IMR-90 (cell line): ENCODE data around the gene PGPEP1. TPM values are rescaled to one million over a fixed set of nuclear protein-coding genes. Genes with fewer than 3 reads are reported as not detected.

Experiments used
- ATAC-seq: fragments of 200-7000 bp; cut with Tn5 transposase; 2 replicates; pipeline ENCODE4 v1.9.1; 2020; ENCODE audit warnings: low read depth, mild to moderate bottlenecking, moderate library complexity
- BruUV-seq: library from RNA; stranded (reverse); fragments of 400-500 nt; replicated peaks from 2 replicates; lab custom pipeline; 2021; lab: Mats Ljungman, UMichigan
- CTCF ChIA-PET: fragments of 300-600 bp; formaldehyde crosslinking; extraction: SDS; loops from one replicate; lab custom pipeline; 2021; ENCODE audit warnings: antibody characterized with exemption; lab: Yijun Ruan, JAX
- POLR2A ChIA-PET: fragments of 300-600 bp; sonication (Branson Sonifier 250); formaldehyde crosslinking; loops from one replicate; lab custom pipeline; 2022; ENCODE audit warnings: antibody characterized with exemption; ENCODE audit not compliant: unreplicated experiment; lab: Charles Lee
- DNase-seq: peaks from one replicate; pipeline ENCODE4 v3.0.0; 2013
- H2AFZ ChIP-seq: replicated peaks from 2 replicates; pipeline ENCODE3; 2013; ENCODE audit warnings: low read length, mild to moderate bottlenecking; ENCODE audit not compliant: poor library complexity
- H2AK5ac ChIP-seq: 2 replicates; pipeline ENCODE4 v1.6.1; 2013; ENCODE audit warnings: low read depth, low read length, inconsistent platforms
- H2AK9ac ChIP-seq: replicated peaks from 2 replicates; pipeline ENCODE3; 2013; ENCODE audit warnings: mild to moderate bottlenecking, low read depth, low read length, moderate library complexity; ENCODE audit not compliant: poor library complexity
- H2BK120ac ChIP-seq: 2 replicates; pipeline ENCODE4 v1.6.1; 2013; ENCODE audit warnings: low read depth, low read length, inconsistent platforms
- H2BK15ac ChIP-seq: 3 replicates; pipeline ENCODE4 v1.6.1; 2013; ENCODE audit warnings: low read depth, low read length, inconsistent platforms
- H2BK20ac ChIP-seq: 2 replicates; pipeline ENCODE4 v1.6.1; 2013; ENCODE audit warnings: low read depth, mild to moderate bottlenecking, inconsistent platforms, low read length, moderate library complexity
- H2BK5ac ChIP-seq: 2 replicates; pipeline ENCODE4 v1.6.1; 2013; ENCODE audit warnings: mild to moderate bottlenecking, low read depth, low read length, inconsistent platforms; ENCODE audit not compliant: poor library complexity, severe bottlenecking
- H3K14ac ChIP-seq: replicated peaks from 2 replicates; pipeline ENCODE4 v1.6.1; 2013; ENCODE audit warnings: low read depth, low read length, inconsistent platforms
- H3K18ac ChIP-seq: 2 replicates; pipeline ENCODE4 v1.6.1; 2013; ENCODE audit warnings: low read depth, low read length, control low read depth
- H3K23ac ChIP-seq: 2 replicates; pipeline ENCODE4 v1.6.1; 2013; ENCODE audit warnings: low read depth, low read length, inconsistent platforms
- H3K27ac ChIP-seq: 2 replicates; pipeline ENCODE4 v1.5.1; 2013; ENCODE audit warnings: mild to moderate bottlenecking, control low read depth, low read length; ENCODE audit not compliant: insufficient read depth
- H3K27me3 ChIP-seq: 2 replicates; pipeline ENCODE4 v1.6.1; 2013; ENCODE audit warnings: low read length; ENCODE audit not compliant: control insufficient read depth, insufficient read depth
- H3K36me3 ChIP-seq: 2 replicates; pipeline ENCODE4 v1.6.1; 2013; ENCODE audit warnings: low read length, mixed read lengths; ENCODE audit not compliant: control insufficient read depth, insufficient read depth
- H3K4ac ChIP-seq: 2 replicates; pipeline ENCODE4 v1.6.1; 2013; ENCODE audit warnings: low read depth, low read length, inconsistent platforms
- H3K4me1 ChIP-seq: 2 replicates; pipeline ENCODE4 v1.6.1; 2013; ENCODE audit warnings: low read length, mixed read lengths; ENCODE audit not compliant: control insufficient read depth, insufficient read depth
- H3K4me2 ChIP-seq: 2 replicates; pipeline ENCODE4 v1.6.1; 2013; ENCODE audit warnings: low read depth, mild to moderate bottlenecking, control low read depth, low read length, moderate library complexity
- H3K4me3 ChIP-seq: 2 replicates; pipeline ENCODE4 v1.5.1; 2013; ENCODE audit warnings: low read depth, mild to moderate bottlenecking, control low read depth, low read length, moderate library complexity; ENCODE audit not compliant: insufficient read depth
- H3K56ac ChIP-seq: 2 replicates; pipeline ENCODE4 v1.6.1; 2013; ENCODE audit warnings: low read length, inconsistent platforms; ENCODE audit not compliant: insufficient read depth; ENCODE audit errors: extremely low read depth
- H3K79me1 ChIP-seq, 2 experiments: 2 replicates each; pipeline ENCODE4 v1.6.1; 2013; ENCODE audit warnings: low read length in 2 of 2, inconsistent platforms in 1 of 2, low read depth in 1 of 2
- H3K9ac ChIP-seq: 2 replicates; pipeline ENCODE4 v1.6.1; 2013; ENCODE audit warnings: low read depth, low read length, control low read depth
- H3K9me1 ChIP-seq: 2 replicates; pipeline ENCODE4 v1.6.1; 2013; ENCODE audit warnings: low read length, inconsistent platforms; ENCODE audit not compliant: insufficient read depth
- H3K9me3 ChIP-seq: 2 replicates; pipeline ENCODE4 v1.6.1; 2013; ENCODE audit warnings: low read length; ENCODE audit not compliant: control insufficient read depth, insufficient read depth
- H4K20me1 ChIP-seq: 2 replicates; pipeline ENCODE4 v1.6.1; 2013; ENCODE audit warnings: low read length, inconsistent platforms; ENCODE audit not compliant: insufficient read depth
- H4K5ac ChIP-seq: 2 replicates; pipeline ENCODE4 v1.6.1; 2013; ENCODE audit warnings: mild to moderate bottlenecking, low read depth, low read length, control low read depth
- H4K8ac ChIP-seq, 2 experiments: 2 replicates each; pipeline ENCODE4 v1.6.1; 2013; ENCODE audit warnings: low read depth in 2 of 2, low read length in 2 of 2, control low read depth in 1 of 2, inconsistent platforms in 1 of 2
- H4K91ac ChIP-seq: 2 replicates; pipeline ENCODE4 v1.6.1; 2013; ENCODE audit warnings: low read depth, low read length, inconsistent platforms; ENCODE audit not compliant: insufficient read depth
- BHLHE40 ChIP-seq: fragments of 150-350 bp; IDR thresholded peaks from 2 replicates; pipeline ENCODE4 v1.6.1; 2016; ENCODE audit warnings: mild to moderate bottlenecking, low read depth, low read length
- CEBPB ChIP-seq: IDR thresholded peaks from 2 replicates; pipeline ENCODE4 v1.6.1; 2012; ENCODE audit warnings: low read depth, low read length, improper control_type of control experiment
- FOS ChIP-seq: fragments of 150-350 bp; IDR thresholded peaks from 2 replicates; pipeline ENCODE4 v1.6.1; 2016; ENCODE audit warnings: low read depth, low read length
- MAFK ChIP-seq: IDR thresholded peaks from 2 replicates; pipeline ENCODE4 v1.6.1; 2012; ENCODE audit warnings: low read depth, low read length, improper control_type of control experiment
- MAZ ChIP-seq: IDR thresholded peaks from 2 replicates; pipeline ENCODE4 v1.6.1; 2012; ENCODE audit warnings: low read depth, mild to moderate bottlenecking, low read length, improper control_type of control experiment, moderate library complexity, borderline replicate concordance
- POLR2A ChIP-seq: IDR thresholded peaks from 2 replicates; pipeline ENCODE4 v1.6.1; 2012; ENCODE audit warnings: mild to moderate bottlenecking, low read depth, low read length
- RFX5 ChIP-seq: IDR thresholded peaks from 2 replicates; pipeline ENCODE4 v1.8.0; 2012; ENCODE audit warnings: low read depth, mild to moderate bottlenecking, low read length, moderate library complexity
- WGBS, 2 experiments: methylation state at CpG; one replicate each; pipeline versions ENCODE4 v1.1.5 to v1.1.7; 2013; ENCODE audit warnings: missing lambda C conversion rate in 2 of 2; ENCODE audit not compliant: insufficient read length in 1 of 2; ENCODE audit errors: extremely low coverage in 2 of 2; 5-methylcytosine and 5-hydroxymethylcytosine counted together
- dilution Hi-C: fragments of 300-500 bp; cut with HindIII; formaldehyde crosslinking; loops from one replicate; pipeline ENCODE4 v1.14.3; 2018; ENCODE audit warnings: low sequenced_read_pairs; ENCODE audit not compliant: unreplicated experiment
- in situ Hi-C: fragments of 300-500 bp; cut with MboI; formaldehyde crosslinking; loops from 3 replicates; pipeline ENCODE4 v1.14.3; 2019; ENCODE audit warnings: low sequenced_read_pairs, inconsistent platforms, mixed read lengths
- intact Hi-C: fragments of 100-400 bp; cut with micrococcal nuclease; formaldehyde crosslinking; loops from 2 replicates; pipeline ENCODE4 v1.10.0; 2022
- polyA plus RNA-seq, 3 experiments: library from polyadenylated mRNA; depleted of rRNA; stranded (reverse); fragments of >200 nt; gene quantifications; 2 replicates each; pipeline ENCODE4 v1.2.3, GENCODE V29; 2012; ENCODE audit warnings: low replicate concordance in 1 of 3
- total RNA-seq: library from RNA; depleted of rRNA; stranded (reverse); fragments of >200 nt; gene quantifications from 2 replicates; pipeline ENCODE4 v1.2.3, GENCODE V29; 2012
- TF ChIP-seq, protein P1 (sequence below): fragments of 150-350 bp; IDR thresholded peaks from 2 replicates; pipeline ENCODE4 v1.6.1; 2016; ENCODE audit warnings: low read depth, mild to moderate bottlenecking, low read length, moderate library complexity, borderline replicate concordance

Gene PGPEP1
- total and polyA plus RNA-seq, 2 of the 4 experiments (the other 2 are of a cell fraction) = 11.8 to 14.3 TPM

DNA sequence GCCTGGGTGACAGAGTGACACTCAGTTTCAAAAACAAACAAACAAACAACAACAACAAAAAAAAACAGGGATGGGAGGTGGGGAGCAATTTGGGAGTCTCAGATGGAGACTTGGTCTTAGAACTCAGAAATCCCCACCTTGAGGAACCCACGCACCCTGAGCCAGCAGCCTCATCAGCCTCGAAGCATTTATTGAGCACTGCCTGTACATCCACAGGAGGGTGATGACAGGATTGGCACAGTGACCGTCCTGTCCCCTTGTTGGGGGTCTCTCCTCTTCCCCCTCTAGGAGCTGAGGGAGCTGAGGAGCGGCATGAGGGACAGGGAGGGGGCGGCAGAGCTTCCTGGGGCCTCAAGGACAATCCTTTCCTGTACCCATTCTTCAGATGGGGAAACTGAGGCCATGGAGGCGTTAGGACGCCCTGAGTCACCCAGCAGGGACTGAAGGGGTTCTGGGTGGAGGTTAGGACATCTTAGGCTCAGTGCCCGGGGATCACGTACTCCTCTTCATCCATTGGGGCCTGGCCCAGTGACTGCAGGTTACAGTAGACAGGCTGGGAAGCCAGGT, 51.2 kb downstream of the PGPEP1 start (continued):
- TF ChIP-seq CEBPB (no peak), FOS (no peak), BHLHE40 (no peak), MAZ (no peak), POLR2A (no peak), RFX5 (no peak)

DNA sequence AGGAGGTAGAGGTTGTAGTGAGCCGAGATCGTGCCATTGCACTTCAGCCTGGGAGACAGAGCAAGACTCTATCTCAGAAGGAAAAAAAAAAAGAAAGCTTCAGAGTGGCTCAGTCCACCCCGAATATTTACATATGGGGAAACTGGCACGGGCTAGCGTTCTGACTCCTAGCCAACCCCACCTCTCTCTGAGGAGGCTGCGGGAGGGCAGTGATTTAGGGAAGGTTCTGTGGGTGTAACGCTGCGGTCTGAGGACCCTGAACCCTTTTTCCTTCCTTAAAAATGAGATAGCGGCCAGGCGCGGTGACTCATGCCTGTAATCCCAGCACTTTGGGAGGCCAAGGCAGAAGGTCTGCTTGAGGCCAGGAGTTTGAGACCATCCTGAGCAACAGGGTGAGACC, 52.0 kb downstream of the PGPEP1 start:
- CTCF ChIA-PET = interaction anchor here (1.3 kb wide), 1 partner anchor 9 kb away, joined by 3 read pairs; no protein-coding TSS in a partner anchor
- no peak overlapping the region for H3K4me2 ChIP-seq
- H3K18ac ChIP-seq = no peak overlapping the region

More for the DNA sequence above, 52.0 kb downstream of the PGPEP1 start:
- BruUV-seq = no TSS peak
- no peak overlapping the region for H2AFZ ChIP-seq
- peaks cover 0 to 20% of the 10 kb centered on the region in 2 experiments; a peak in 2 of 4 replicates for H3K79me1 ChIP-seq
- peaks cover 9% of the 10 kb centered on the region; the same call in 1 of the 2 replicates for H3K36me3 ChIP-seq
- no peak overlapping the region; the same call in 2 of the 3 replicates for H2BK15ac ChIP-seq
- dilution Hi-C loops = no loop called here
- in situ Hi-C loops = no loop called here
- no peaks in the 10 kb centered on the region for H3K9me1 ChIP-seq
- no peaks in the 10 kb centered on the region for H3K27me3 ChIP-seq
- no peak overlapping the region for H3K56ac ChIP-seq
- no peak for TF ChIP-seq MAFK
- TF ChIP-seq, protein P1, sequence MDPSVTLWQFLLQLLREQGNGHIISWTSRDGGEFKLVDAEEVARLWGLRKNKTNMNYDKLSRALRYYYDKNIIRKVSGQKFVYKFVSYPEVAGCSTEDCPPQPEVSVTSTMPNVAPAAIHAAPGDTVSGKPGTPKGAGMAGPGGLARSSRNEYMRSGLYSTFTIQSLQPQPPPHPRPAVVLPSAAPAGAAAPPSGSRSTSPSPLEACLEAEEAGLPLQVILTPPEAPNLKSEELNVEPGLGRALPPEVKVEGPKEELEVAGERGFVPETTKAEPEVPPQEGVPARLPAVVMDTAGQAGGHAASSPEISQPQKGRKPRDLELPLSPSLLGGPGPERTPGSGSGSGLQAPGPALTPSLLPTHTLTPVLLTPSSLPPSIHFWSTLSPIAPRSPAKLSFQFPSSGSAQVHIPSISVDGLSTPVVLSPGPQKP = no peak
- TF ChIP-seq BHLHE40 = no peak
- H4K91ac ChIP-seq = no peak overlapping the region
- H4K8ac ChIP-seq = no peak overlapping the region; a peak in 1 of 4 replicates
- H2BK120ac ChIP-seq = no peak overlapping the region
- H3K9me3 ChIP-seq = no peaks in the 10 kb centered on the region
- H3K14ac ChIP-seq = no peak overlapping the region
- no peak overlapping the region for H3K27ac ChIP-seq
- H2BK5ac ChIP-seq = no peak overlapping the region
- ATAC-seq (no peak), DNase-seq (no peak)
- H2BK20ac ChIP-seq = no peak overlapping the region
- no CpG with 5 or more reads among the region's 11 CpGs for WGBS, 2 experiments
- no peak overlapping the region for H3K4me3 ChIP-seq
- H3K4ac ChIP-seq = no peak overlapping the region
- POLR2A ChIA-PET = no interaction called here
- H2AK5ac ChIP-seq = no peak overlapping the region; the same call in 1 of the 2 replicates
- no peak overlapping the region for H2AK9ac ChIP-seq
- peaks cover 17% of the 10 kb centered on the region for H4K20me1 ChIP-seq
- no peak overlapping the region for H4K5ac ChIP-seq
- intact Hi-C loops = no loop called here
- H3K23ac ChIP-seq = no peak overlapping the region
- H3K9ac ChIP-seq = no peak overlapping the region
- H3K4me1 ChIP-seq = peaks cover 13% of the 10 kb centered on the region
